ENCODE measurements around the gene ADAMTSL1. TPM values are rescaled to one million over a fixed set of nuclear protein-coding genes. Genes with fewer than 3 reads are reported as not detected.

The ADAMTSL1 gene
- total RNA-seq, 1 experiment from 2014 or later: 0.94 TPM

DNA sequence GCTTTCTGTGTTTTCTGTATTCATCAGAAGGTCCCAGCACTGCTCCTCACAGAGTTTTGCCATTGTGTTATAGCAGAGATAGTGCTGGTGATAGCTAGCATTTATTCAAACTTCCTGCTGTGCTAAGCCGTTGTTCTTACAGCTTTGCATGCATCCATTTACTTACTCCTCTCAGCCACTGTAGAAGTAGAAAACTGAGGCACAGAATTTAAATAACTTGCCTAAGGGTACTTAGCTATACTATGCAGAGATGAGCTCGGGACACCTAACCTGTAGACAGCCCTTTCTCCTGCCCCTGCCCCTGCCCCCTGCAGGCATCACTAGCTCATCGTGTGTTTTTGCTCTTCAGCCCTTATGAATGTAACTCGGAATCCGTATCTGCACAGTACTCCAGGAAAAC, 331.4 kb downstream of the ADAMTSL1 start (continued):
- TF ChIP-seq, protein P1, sequence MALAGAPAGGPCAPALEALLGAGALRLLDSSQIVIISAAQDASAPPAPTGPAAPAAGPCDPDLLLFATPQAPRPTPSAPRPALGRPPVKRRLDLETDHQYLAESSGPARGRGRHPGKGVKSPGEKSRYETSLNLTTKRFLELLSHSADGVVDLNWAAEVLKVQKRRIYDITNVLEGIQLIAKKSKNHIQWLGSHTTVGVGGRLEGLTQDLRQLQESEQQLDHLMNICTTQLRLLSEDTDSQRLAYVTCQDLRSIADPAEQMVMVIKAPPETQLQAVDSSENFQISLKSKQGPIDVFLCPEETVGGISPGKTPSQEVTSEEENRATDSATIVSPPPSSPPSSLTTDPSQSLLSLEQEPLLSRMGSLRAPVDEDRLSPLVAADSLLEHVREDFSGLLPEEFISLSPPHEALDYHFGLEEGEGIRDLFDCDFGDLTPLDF (CRISPR knock-in tag; IDR thresholded peaks at IDR 0.05): no peak
- no peak for TF ChIP-seq ZNF416 (CRISPR knock-in tag; IDR thresholded peaks at IDR 0.05)

DNA sequence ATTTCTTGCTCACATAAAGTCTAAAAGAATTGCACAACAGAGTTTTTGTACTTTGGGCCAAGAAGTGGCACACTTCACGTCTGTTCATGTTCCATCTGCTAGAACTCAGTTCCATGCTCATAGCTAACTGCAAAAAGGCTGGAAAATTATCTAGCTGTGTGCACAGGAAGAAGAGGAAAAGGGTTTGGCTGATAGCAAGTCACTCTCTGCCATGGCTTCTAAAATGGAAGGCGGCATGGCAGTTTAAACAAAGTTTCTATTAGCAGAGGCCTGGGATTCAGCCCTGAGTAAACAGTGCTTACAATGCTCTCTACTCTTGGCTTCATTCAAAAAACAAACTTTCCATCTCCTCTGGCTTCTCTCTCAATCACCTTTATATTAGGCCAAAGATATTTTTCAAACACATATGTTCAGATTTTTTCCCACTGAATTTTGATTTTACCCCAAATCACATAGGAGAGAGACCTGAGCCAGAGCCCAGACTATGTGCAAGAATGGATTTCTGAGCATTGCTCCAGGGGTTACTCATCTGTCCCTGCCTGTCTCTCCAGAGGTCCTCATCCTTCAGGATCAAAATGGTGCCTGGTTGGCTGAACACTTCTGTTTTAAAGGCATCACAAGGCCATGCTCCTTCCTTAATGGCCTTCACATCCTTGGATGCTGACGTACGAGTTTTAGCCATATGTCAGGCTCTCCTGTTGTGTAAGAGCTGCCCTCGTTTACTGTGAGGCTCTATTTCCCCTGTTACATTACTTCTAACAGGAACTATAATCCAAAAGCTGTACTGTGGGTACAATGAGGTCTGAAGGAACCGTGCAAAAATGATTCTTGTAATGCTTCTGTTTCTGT, 332.5 kb downstream of the ADAMTSL1 start:
- Mint-ChIP-seq H3K36me3 (no peaks in the 10 kb centered on the region), H3K27me3 (ENCODE audit: low read depth) (no peaks in the 10 kb centered on the region), H3K9me3 (peaks cover 4% of the 10 kb centered on the region), H3K4me1 (peaks cover 23% of the 10 kb centered on the region), H3K4me3 (no peak overlapping the region), H3K27ac (no peak overlapping the region)
- TF ChIP-seq JAZF1 (CRISPR knock-in tag; IDR thresholded peaks at IDR 0.05): no peak
- no peak for TF ChIP-seq SMAD3 (CRISPR knock-in tag; IDR thresholded peaks at IDR 0.05; ENCODE audit: borderline replicate concordance)
- ChIA-PET POLR2A (no interaction called here), CTCF (interaction anchor here (1.0 to 1.3 kb wide), 2 partner anchors 223 to 369 kb away, joined by 5 to 6 read pairs; no protein-coding TSS in a partner anchor)
- DNase-seq (ENCODE audit: low spot score) (no peak), ATAC-seq (no peak)

DNA sequence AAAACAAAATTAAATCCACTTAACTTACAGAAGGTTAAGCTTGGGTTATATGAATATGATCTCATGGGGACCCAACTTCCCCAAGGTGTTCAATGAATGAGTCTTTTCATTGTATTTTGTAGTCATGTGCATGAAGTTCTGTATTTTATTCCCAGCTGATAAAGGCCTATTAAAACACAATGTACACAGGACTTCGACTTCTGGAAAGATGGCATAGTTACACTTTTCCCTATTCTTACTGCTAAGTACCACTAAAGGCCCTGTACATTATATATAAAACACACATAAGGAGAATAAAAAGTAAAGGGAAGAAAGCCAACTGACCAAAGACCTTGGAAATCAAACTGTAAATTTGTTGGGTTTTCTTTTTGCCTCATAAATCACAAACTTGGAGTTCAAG, 336.6 kb downstream of the ADAMTSL1 start:
- no peaks in the 10 kb centered on the region for H3K36me3 Mint-ChIP-seq
- ChIA-PET POLR2A (no interaction called here), CTCF (no interaction called here)
- no peaks in the 10 kb centered on the region; the same call in 1 of the 2 replicates for H3K9me3 Mint-ChIP-seq
- no peak overlapping the region for H3K27ac Mint-ChIP-seq
- peaks cover 10% of the 10 kb centered on the region for H3K4me1 Mint-ChIP-seq
- ATAC-seq (no peak), DNase-seq (ENCODE audit: low spot score) (no peak)
- TF ChIP-seq, protein P2, sequence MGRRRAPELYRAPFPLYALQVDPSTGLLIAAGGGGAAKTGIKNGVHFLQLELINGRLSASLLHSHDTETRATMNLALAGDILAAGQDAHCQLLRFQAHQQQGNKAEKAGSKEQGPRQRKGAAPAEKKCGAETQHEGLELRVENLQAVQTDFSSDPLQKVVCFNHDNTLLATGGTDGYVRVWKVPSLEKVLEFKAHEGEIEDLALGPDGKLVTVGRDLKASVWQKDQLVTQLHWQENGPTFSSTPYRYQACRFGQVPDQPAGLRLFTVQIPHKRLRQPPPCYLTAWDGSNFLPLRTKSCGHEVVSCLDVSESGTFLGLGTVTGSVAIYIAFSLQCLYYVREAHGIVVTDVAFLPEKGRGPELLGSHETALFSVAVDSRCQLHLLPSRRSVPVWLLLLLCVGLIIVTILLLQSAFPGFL (CRISPR knock-in tag; IDR thresholded peaks at IDR 0.05; ENCODE audit: borderline replicate concordance): no peak
- H3K27me3 Mint-ChIP-seq (ENCODE audit: low read depth): no peaks in the 10 kb centered on the region
- no peak overlapping the region for H3K4me3 Mint-ChIP-seq

DNA sequence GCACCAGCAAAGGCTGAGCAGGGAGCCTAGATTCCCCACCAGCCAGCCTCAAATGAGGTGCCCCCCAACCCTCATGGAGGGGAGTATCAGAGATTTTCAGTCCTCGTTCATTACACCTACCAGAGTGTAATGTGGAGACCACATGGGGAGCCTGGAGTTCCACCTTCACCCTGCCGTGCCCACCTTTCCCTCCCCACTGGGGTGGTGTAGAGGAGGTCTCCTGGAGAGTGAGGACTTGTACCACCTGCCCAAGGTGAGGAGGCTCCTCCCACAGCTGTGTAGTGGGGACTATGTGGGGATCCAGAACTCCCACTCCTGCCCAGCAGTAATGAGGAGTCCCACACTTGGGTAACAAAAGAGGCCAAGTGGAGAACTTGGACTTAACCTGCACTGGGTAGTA, 337.2 kb downstream of the ADAMTSL1 start:
- Mint-ChIP-seq H3K4me1 (peaks cover 4% of the 10 kb centered on the region), H3K9me3 (no peaks in the 10 kb centered on the region; the same call in 1 of the 2 replicates), H3K36me3 (no peaks in the 10 kb centered on the region), H3K27me3 (ENCODE audit: low read depth) (no peaks in the 10 kb centered on the region), H3K4me3 (no peak overlapping the region), H3K27ac (no peak overlapping the region)
- TF ChIP-seq ZNF232 (CRISPR knock-in tag; IDR thresholded peaks at IDR 0.05): no peak
- TF ChIP-seq, protein P3, sequence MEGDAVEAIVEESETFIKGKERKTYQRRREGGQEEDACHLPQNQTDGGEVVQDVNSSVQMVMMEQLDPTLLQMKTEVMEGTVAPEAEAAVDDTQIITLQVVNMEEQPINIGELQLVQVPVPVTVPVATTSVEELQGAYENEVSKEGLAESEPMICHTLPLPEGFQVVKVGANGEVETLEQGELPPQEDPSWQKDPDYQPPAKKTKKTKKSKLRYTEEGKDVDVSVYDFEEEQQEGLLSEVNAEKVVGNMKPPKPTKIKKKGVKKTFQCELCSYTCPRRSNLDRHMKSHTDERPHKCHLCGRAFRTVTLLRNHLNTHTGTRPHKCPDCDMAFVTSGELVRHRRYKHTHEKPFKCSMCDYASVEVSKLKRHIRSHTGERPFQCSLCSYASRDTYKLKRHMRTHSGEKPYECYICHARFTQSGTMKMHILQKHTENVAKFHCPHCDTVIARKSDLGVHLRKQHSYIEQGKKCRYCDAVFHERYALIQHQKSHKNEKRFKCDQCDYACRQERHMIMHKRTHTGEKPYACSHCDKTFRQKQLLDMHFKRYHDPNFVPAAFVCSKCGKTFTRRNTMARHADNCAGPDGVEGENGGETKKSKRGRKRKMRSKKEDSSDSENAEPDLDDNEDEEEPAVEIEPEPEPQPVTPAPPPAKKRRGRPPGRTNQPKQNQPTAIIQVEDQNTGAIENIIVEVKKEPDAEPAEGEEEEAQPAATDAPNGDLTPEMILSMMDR (IDR thresholded peaks at IDR 0.05): no peak
- TF ChIP-seq, protein P4, sequence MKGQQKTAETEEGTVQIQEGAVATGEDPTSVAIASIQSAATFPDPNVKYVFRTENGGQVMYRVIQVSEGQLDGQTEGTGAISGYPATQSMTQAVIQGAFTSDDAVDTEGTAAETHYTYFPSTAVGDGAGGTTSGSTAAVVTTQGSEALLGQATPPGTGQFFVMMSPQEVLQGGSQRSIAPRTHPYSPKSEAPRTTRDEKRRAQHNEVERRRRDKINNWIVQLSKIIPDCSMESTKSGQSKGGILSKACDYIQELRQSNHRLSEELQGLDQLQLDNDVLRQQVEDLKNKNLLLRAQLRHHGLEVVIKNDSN (CRISPR knock-in tag; IDR thresholded peaks at IDR 0.05): no peak
- TF ChIP-seq ZNF671 (CRISPR knock-in tag; IDR thresholded peaks at IDR 0.05): no peak
- no peak for TF ChIP-seq MXD4 (CRISPR knock-in tag; IDR thresholded peaks at IDR 0.05; ENCODE audit: borderline replicate concordance)
- no peak for TF ChIP-seq GABPB1 (CRISPR knock-in tag; IDR thresholded peaks at IDR 0.05)
- TF ChIP-seq JUN (CRISPR knock-in tag; IDR thresholded peaks at IDR 0.05): no peak
- no peak for TF ChIP-seq CBFB (CRISPR knock-in tag; IDR thresholded peaks at IDR 0.05; ENCODE audit: low read depth)
- TF ChIP-seq, protein P5, sequence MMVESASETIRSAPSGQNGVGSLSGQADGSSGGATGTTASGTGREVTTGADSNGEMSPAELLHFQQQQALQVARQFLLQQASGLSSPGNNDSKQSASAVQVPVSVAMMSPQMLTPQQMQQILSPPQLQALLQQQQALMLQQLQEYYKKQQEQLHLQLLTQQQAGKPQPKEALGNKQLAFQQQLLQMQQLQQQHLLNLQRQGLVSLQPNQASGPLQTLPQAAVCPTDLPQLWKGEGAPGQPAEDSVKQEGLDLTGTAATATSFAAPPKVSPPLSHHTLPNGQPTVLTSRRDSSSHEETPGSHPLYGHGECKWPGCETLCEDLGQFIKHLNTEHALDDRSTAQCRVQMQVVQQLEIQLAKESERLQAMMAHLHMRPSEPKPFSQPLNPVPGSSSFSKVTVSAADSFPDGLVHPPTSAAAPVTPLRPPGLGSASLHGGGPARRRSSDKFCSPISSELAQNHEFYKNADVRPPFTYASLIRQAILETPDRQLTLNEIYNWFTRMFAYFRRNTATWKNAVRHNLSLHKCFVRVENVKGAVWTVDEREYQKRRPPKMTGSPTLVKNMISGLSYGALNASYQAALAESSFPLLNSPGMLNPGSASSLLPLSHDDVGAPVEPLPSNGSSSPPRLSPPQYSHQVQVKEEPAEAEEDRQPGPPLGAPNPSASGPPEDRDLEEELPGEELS (CRISPR knock-in tag; IDR thresholded peaks at IDR 0.05): no peak
- ATAC-seq (no peak), DNase-seq (ENCODE audit: low spot score) (no peak)
- POLR2A ChIA-PET: no interaction called here
- CTCF ChIA-PET: no interaction called here
